Measurements from ENCODE around the gene KCTD2.

DNA sequence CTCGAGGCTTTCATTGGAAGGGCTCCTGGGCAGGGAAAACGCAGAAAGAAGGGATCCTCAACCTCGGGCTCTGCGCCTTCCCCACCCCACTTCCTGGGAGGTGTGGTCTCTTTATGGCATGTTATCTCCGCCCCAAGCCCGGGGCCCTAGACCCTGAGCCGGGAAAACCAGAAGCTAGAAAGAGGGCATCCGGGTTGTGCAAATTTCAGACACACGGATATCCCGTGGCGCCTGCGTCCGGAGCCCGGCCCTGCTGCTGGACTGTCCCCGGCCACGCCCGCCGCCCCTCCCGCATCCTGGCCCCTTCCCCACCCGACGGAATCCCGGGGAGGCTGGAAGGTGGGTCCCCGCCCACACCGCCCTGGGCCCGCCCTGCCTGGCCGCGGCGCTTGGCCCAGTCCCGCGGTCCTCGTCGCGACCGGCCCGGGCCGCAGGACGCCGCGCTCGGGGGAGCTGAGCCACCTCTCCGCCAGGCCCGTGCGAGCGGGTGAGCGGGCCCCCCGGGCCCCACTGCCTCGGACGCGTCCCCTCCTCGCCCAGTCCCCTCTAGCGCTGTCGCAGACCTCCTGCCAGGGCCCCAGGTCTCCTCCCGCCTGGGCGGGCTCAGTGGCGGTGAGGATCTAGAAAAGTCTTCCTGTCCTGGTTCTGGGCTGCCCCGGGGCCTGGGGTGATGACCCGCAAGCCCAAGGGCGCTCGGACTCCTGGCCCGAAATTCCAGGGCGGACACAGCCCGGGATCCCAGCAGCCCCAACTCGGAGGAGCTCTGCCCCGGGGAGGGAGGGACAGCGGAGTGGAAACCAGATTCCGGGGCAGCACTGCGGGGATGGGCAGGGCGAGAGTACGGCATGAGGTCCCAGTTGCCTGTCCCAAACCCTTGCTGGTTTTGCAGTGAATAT is 40.8 kb downstream of the KCTD2 start, which contains the start of gene SLC16A5:
- TF ChIP-seq EZH2 (IDR thresholded peaks at IDR 0.05): no peak
- peak; percentile 73 for TF ChIP-seq POLR2AphosphoS5 (IDR thresholded peaks at IDR 0.05; ENCODE audit: borderline replicate concordance, low read depth, low read length)

All from SK-N-MC (cell line).